Astrocyte of the cerebellum (primary cell): ENCODE measurements around the gene ARHGAP45.

Source experiments
- DNase-seq: peaks from one replicate; pipeline ENCODE4 v3.0.0-alpha.2; 2011; ENCODE audit warnings: low read depth
- H3K4me3 ChIP-seq: 2 replicates; pipeline ENCODE4 v1.5.1; 2011; ENCODE audit warnings: mild to moderate bottlenecking, low read depth, low read length, moderate library complexity
- CTCF ChIP-seq: IDR thresholded peaks from 2 replicates; pipeline ENCODE4 v1.5.1; 2012; ENCODE audit warnings: low read length, low read depth, moderate library complexity, mild to moderate bottlenecking; ENCODE audit errors: missing control alignments
- in situ Hi-C: cut with HindIII; loops from 2 replicates; pipeline ENCODE4 v1.10.0; 2017; ENCODE audit warnings: low sequenced_read_pairs

ARHGAP45 gene

GRCh38 chr19:1068009-1069001, 1.3 kb downstream of the ARHGAP45 start:
- DNase-seq, result no peak
- no peak overlapping the region for H3K4me3 ChIP-seq
- no peak for TF ChIP-seq CTCF
- in situ Hi-C loops, result no loop called here

GRCh38 chr19:1069009-1069779, 2.2 kb downstream of the ARHGAP45 start:
- no peak overlapping the region for H3K4me3 ChIP-seq
- in situ Hi-C loops, result no loop called here
- DNase-seq, result no peak
- no peak for TF ChIP-seq CTCF

GRCh38 chr19:1070576-1070930, 3.6 kb downstream of the ARHGAP45 start:
- no peak for TF ChIP-seq CTCF
- in situ Hi-C loops, result no loop called here
- DNase-seq, result no peak
- no peak overlapping the region for H3K4me3 ChIP-seq

GRCh38 chr19:1070931-1071791, 4.2 kb downstream of the ARHGAP45 start:
- in situ Hi-C loops, result no loop called here
- DNase-seq, result no peak
- no peak for TF ChIP-seq CTCF
- H3K4me3 ChIP-seq, result no peak overlapping the region

GRCh38 chr19:1072371-1073015, 5.5 kb downstream of the ARHGAP45 start:
- in situ Hi-C loops, result no loop called here
- DNase-seq, result no peak
- H3K4me3 ChIP-seq, result no peak overlapping the region
- TF ChIP-seq CTCF, result no peak
